GM12878 (cell line): ENCODE measurements around the gene ELOA. TPM values are rescaled to one million over a fixed set of nuclear protein-coding genes. Genes with fewer than 3 reads are reported as not detected.

Experiments used
- ATAC-seq: fragments of 200-7000 bp; cut with Tn5 transposase; 3 replicates; pipeline ENCODE4 v1.9.1; 2020; ENCODE audit warnings: mild to moderate bottlenecking, moderate library complexity
- BruUV-seq: library from RNA; stranded (reverse); fragments of 400-500 nt; replicated peaks from 2 replicates; lab custom pipeline; 2021; lab: Mats Ljungman, UMichigan
- CTCF ChIA-PET: fragments of 300-600 bp; sonication (Branson Sonifier 250); formaldehyde crosslinking; extraction: SDS; loops from one replicate; lab custom pipeline; 2021; ENCODE audit warnings: inconsistent platforms; lab: Yijun Ruan, JAX
- POLR2A ChIA-PET: fragments of 350-600 bp; formaldehyde crosslinking; extraction: SDS; loops from one replicate; lab custom pipeline; 2021; ENCODE audit warnings: inconsistent platforms; lab: Charles Lee
- RAD21 ChIA-PET: fragments of 300-600 bp; sonication (Branson Sonifier 250); formaldehyde crosslinking; loops from one replicate; lab custom pipeline; 2023; ENCODE audit warnings: antibody characterized with exemption; ENCODE audit not compliant: unreplicated experiment; lab: Charles Lee
- SMC1A ChIA-PET: fragments of 300-600 bp; sonication (Branson Sonifier 250); formaldehyde crosslinking; loops from one replicate; lab custom pipeline; 2023; ENCODE audit not compliant: unreplicated experiment, uncharacterized antibody; lab: Charles Lee
- DNase-seq: peaks from one replicate; pipeline ENCODE4 v3.0.0-alpha.2; 2011; ENCODE audit warnings: low read depth, low spot score
- FAIRE-seq: peaks from 3 replicates; lab custom pipeline; 2011; peaks lifted over from hg19 to GRCh38; lab: Jason Lieb, UNC
- H2AFZ ChIP-seq: 2 replicates; pipeline ENCODE4 v1.6.0; 2011; ENCODE audit warnings: low read depth, low read length, control low read depth; ENCODE audit not compliant: control insufficient read depth
- H3K27ac ChIP-seq: 2 replicates; pipeline ENCODE4 v1.5.1; 2011; ENCODE audit warnings: control low read depth; ENCODE audit not compliant: control insufficient read depth, insufficient read depth
- H3K27me3 ChIP-seq, 2 experiments: replicated peaks in 1 of 2; 2 replicates each; pipeline versions ENCODE4 v1.6.0 to v1.6.1; 2011; ENCODE audit warnings: low read length in 1 of 2; ENCODE audit not compliant: control insufficient read depth in 2 of 2, insufficient read depth in 2 of 2
- H3K36me3 ChIP-seq, 2 experiments: 2 replicates each; pipeline ENCODE4 v1.5.1; 2011; ENCODE audit warnings: low read length in 1 of 2; ENCODE audit not compliant: control insufficient read depth in 2 of 2, insufficient read depth in 2 of 2
- H3K4me1 ChIP-seq: 2 replicates; pipeline ENCODE4 v1.6.1; 2011; ENCODE audit warnings: mild to moderate bottlenecking, low read length, moderate library complexity, mixed read lengths; ENCODE audit not compliant: control insufficient read depth, insufficient read depth
- H3K4me2 ChIP-seq: 2 replicates; pipeline ENCODE4 v1.6.0; 2011; ENCODE audit warnings: control low read depth; ENCODE audit not compliant: control insufficient read depth, insufficient read depth
- H3K4me3 ChIP-seq: fragments of 200-600 bp; sonication (generic); 2 replicates; pipeline ENCODE4 v1.5.1; 2016
- H3K79me2 ChIP-seq: 2 replicates; pipeline ENCODE4 v1.6.0; 2011; ENCODE audit warnings: low read length; ENCODE audit not compliant: control insufficient read depth, insufficient read depth
- H3K9ac ChIP-seq: 2 replicates; pipeline ENCODE4 v1.8.0; 2011; ENCODE audit warnings: low read length, control low read depth, mixed read lengths; ENCODE audit not compliant: control insufficient read depth, insufficient read depth
- H3K9me3 ChIP-seq: replicated peaks from 3 replicates; pipeline ENCODE4 v1.5.1; 2011; ENCODE audit warnings: mild to moderate bottlenecking, low read length; ENCODE audit not compliant: control insufficient read depth, insufficient read depth
- H4K20me1 ChIP-seq: 2 replicates; pipeline ENCODE4 v1.6.0; 2011; ENCODE audit not compliant: control insufficient read depth, insufficient read depth
- CTCF ChIP-seq, 3 experiments: IDR thresholded peaks in 2 of 3; conservative IDR thresholded peaks in 1 of 3; 2 replicates each; pipeline ENCODE4 v1.5.1; 2011; ENCODE audit warnings: low read depth in 3 of 3, low read length in 3 of 3, mild to moderate bottlenecking in 3 of 3, control low read depth in 2 of 3, moderate library complexity in 2 of 3, inconsistent platforms in 1 of 3, mixed read lengths in 1 of 3; ENCODE audit not compliant: control insufficient read depth in 2 of 3, insufficient read depth in 1 of 3; ENCODE audit errors: extremely low read depth in 1 of 3
- IRF4 ChIP-seq: IDR thresholded peaks from 2 replicates; pipeline ENCODE4 v1.6.1; 2011; ENCODE audit warnings: low read depth, low read length
- MEF2B ChIP-seq: fragments of 450-650 bp; IDR thresholded peaks from 2 replicates; pipeline ENCODE4 v1.6.1; 2018; ENCODE audit warnings: mild to moderate bottlenecking, moderate library complexity; ENCODE audit not compliant: partially characterized antibody, poor library complexity, severe bottlenecking
- PAX5 ChIP-seq: IDR thresholded peaks from 2 replicates; pipeline ENCODE4 v1.6.1; 2011; ENCODE audit warnings: low read depth, low read length, borderline replicate concordance
- POLR2AphosphoS5 ChIP-seq: IDR thresholded peaks from 2 replicates; pipeline ENCODE4 v1.6.1; 2011; ENCODE audit warnings: mild to moderate bottlenecking, low read length, inconsistent platforms
- RAD21 ChIP-seq: IDR thresholded peaks from 2 replicates; pipeline ENCODE4 v1.6.1; 2011; ENCODE audit warnings: mild to moderate bottlenecking, low read depth, low read length, moderate library complexity; ENCODE audit not compliant: insufficient read depth
- SMARCA5 ChIP-seq: fragments of 450-650 bp; IDR thresholded peaks from 2 replicates; pipeline ENCODE4 v1.6.1; 2017; ENCODE audit warnings: mild to moderate bottlenecking
- SMC3 ChIP-seq: IDR thresholded peaks from 2 replicates; pipeline ENCODE4 v1.6.1; 2011; ENCODE audit warnings: low read length, improper control_type of control experiment, borderline replicate concordance
- YY1 ChIP-seq: IDR thresholded peaks from 2 replicates; pipeline ENCODE4 v1.6.1; 2011; ENCODE audit warnings: low read depth, mild to moderate bottlenecking, low read length
- ZNF274 ChIP-seq: IDR thresholded peaks from one replicate; pipeline ENCODE4 v1.8.0; 2011; ENCODE audit not compliant: insufficient read length, insufficient read depth
- WGBS: methylation state at CpG from one replicate; pipeline ENCODE4 v1.1.6; 2016; ENCODE audit warnings: low lambda C conversion rate; ENCODE audit not compliant: insufficient replicate concordance, insufficient coverage; ENCODE audit errors: missing lambda C conversion rate; 5-methylcytosine and 5-hydroxymethylcytosine counted together
- in situ Hi-C: fragments of 300-500 bp; cut with MboI; formaldehyde crosslinking; loops from 9 replicates; pipeline ENCODE4 v1.14.3; 2018; ENCODE audit warnings: mixed read lengths
- intact Hi-C: fragments of 100-400 bp; cut with micrococcal nuclease; formaldehyde crosslinking; loops from one replicate; pipeline ENCODE4 v1.14.2; 2022; ENCODE audit not compliant: unreplicated experiment
- polyA plus RNA-seq, 11 experiments: library from polyadenylated mRNA; depleted of rRNA in 4 of 11; unstranded in 6 of 11; stranded (reverse) in 5 of 11; fragments of >200 nt; fragmentation: Nextera tagmentation in 4 of 11; fragmentation: Illumina TruSeq in 1 of 11; extraction: Ambion mirVana in 4 of 11; extraction: Trizol in 1 of 11; gene quantifications; 1 replicate in 1 of 11; 2 replicates in 10 of 11; pipeline versions ENCODE4 v1.2.1 to v1.2.3, GENCODE V29; 2011 to 2016; ENCODE audit warnings: inconsistent platforms in 2 of 11, missing spikeins in 2 of 11, low read depth in 1 of 11
- total RNA-seq, 4 experiments: library from RNA; depleted of rRNA in 3 of 4; stranded (reverse); fragments of >200 nt in 3 of 4; fragmentation: Illumina TruSeq in 1 of 4; extraction: Trizol in 1 of 4; gene quantifications; 2 replicates each; pipeline versions ENCODE4 v1.2.1 to v1.2.3, GENCODE V29; 2013 to 2021

Gene ELOA
- total and polyA plus RNA-seq, 10 of the 15 experiments (the other 5 are each of a cell fraction or from before 2014, with no cell fraction given), result 20.1 to 63.6 (median 39.8) TPM

GRCh38 chr1:23748016-23748415 lies 4.7 kb downstream of the ELOA start:
- no peak for FAIRE-seq

GRCh38 chr1:23751050-23751814 lies 8.0 kb downstream of the ELOA start:
- H3K79me2 ChIP-seq, result peaks cover 47% of the 10 kb centered on the region
- peak; percentile 97 for ATAC-seq
- FAIRE-seq, result no peak
- TF ChIP-seq SMARCA5 (no peak), MEF2B (peak; percentile 10), CTCF (IDR thresholded peaks at IDR 0.05 in 2 of 3, conservative IDR thresholded peaks at IDR 0.05 in 1 of 3; ENCODE audit: control insufficient read depth in 2 of 3, extremely low read depth in 1 of 3, insufficient read depth in 1 of 3, low read depth in 3 of 3, low read length in 3 of 3) (peak; percentile 79 to 86 (median 84)), YY1 (peak; percentile 48; the same call in 1 of the 2 replicates), SMC3 (peak; percentile 77; the same call in 1 of the 2 replicates), ZNF274 (no peak), RAD21 (peak; percentile 93)

More at GRCh38 chr1:23748016-23748415, 4.7 kb downstream of the ELOA start:
- H3K4me3 ChIP-seq, result no peak overlapping the region
- in situ Hi-C loops (loop anchor here (5.0 kb wide), 1 partner anchor 56 kb away; the partner anchor contains the start of gene RPL11), intact Hi-C loops (no loop called here)
- peaks cover 4% of the 10 kb centered on the region for H4K20me1 ChIP-seq
- ChIA-PET SMC1A (interaction anchor here (0.7 to 8.2 kb wide), 9 partner anchors 11 to 251 kb away, joined by 3 to 137 read pairs (median 5); partner anchors contain the start of gene RPL11), RAD21 (interaction anchor here (0.7 to 6.6 kb wide), 6 partner anchors 10 to 111 kb away, joined by 3 to 48 read pairs (median 3); partner anchors contain the start of gene RPL11), CTCF (interaction anchor here (0.9 to 11.3 kb wide), 7 partner anchors 20 to 203 kb away, joined by 3 to 155 read pairs (median 8); partner anchors contain the start of genes ID3 and RPL11), POLR2A (interaction anchor here (1.2 to 1.7 kb wide), 2 partner anchors 25 to 56 kb away, joined by 3 to 12 read pairs; partner anchors contain the start of gene RPL11)
- H2AFZ ChIP-seq, result no peak overlapping the region
- no peaks in the 10 kb centered on the region for H3K9me3 ChIP-seq
- H3K4me1 ChIP-seq, result peaks cover 3% of the 10 kb centered on the region; the same call in 1 of the 2 replicates
- H3K36me3 ChIP-seq, result peaks cover 17 to 21% of the 10 kb centered on the region in 2 experiments
- no TSS peak for BruUV-seq
- peak overlapping the region; percentile 36; the same call in 1 of the 2 replicates for H3K27ac ChIP-seq
- whole genome bisulfite sequencing, result 43% methylated on average over 3 of the region's 3 CpGs
- DNase-seq, result no peak
- no peak overlapping the region for H3K9ac ChIP-seq
- H3K27me3 ChIP-seq, result no peaks in the 10 kb centered on the region
- peaks cover 77% of the 10 kb centered on the region for H3K79me2 ChIP-seq
- H3K4me2 ChIP-seq, result peak overlapping the region; percentile 28; the same call in 1 of the 2 replicates
- ATAC-seq, result no peak
- TF ChIP-seq PAX5 (no peak), IRF4 (no peak), POLR2AphosphoS5 (0 out of 2 replicates have a peak, but pooled peaks have one; percentile 21)

More at GRCh38 chr1:23751050-23751814, 8.0 kb downstream of the ELOA start:
- DNase-seq, result no peak
- Histone ChIP-seq H3K36me3 (peaks cover 33 to 47% of the 10 kb centered on the region in 2 experiments), H3K4me2 (no peak overlapping the region), H4K20me1 (peaks cover 4% of the 10 kb centered on the region), H3K27me3 (no peaks in the 10 kb centered on the region), H3K27ac (no peak overlapping the region), H3K4me1 (no peaks in the 10 kb centered on the region), H2AFZ (no peak overlapping the region), H3K4me3 (no peak overlapping the region), H3K9ac (0 out of 2 replicates have a peak overlapping the region, but pooled peaks have one; percentile 9), H3K9me3 (no peaks in the 10 kb centered on the region)
- intact Hi-C loops (loop anchor here (2.0 kb wide), 2 partner anchors 114 to 206 kb away; no protein-coding TSS in a partner anchor), in situ Hi-C loops (loop anchor here (5.0 kb wide), 1 partner anchor 204 kb away; no protein-coding TSS in a partner anchor)
- RAD21 ChIA-PET, result interaction anchor here (0.6 to 1.7 kb wide), 5 partner anchors 28 to 255 kb away, joined by 3 to 5 read pairs (median 3); no protein-coding TSS in a partner anchor
- CTCF ChIA-PET, result interaction anchor here (0.6 to 11.3 kb wide), 18 partner anchors 8 to 212 kb away, joined by 3 to 155 read pairs (median 4); partner anchors contain the start of genes ELOA and RPL11
- POLR2A ChIA-PET, result interaction anchor here (1.5 kb wide), 1 partner anchor 114 kb away, joined by 3 read pairs; no protein-coding TSS in a partner anchor
- BruUV-seq, result TSS peak; percentile 32
- 23% methylated on average over 11 of the region's 11 CpGs for WGBS
- SMC1A ChIA-PET, result interaction anchor here (0.6 to 1.6 kb wide), 12 partner anchors 17 to 254 kb away, joined by 3 to 6 read pairs (median 3); partner anchors contain the start of gene RPL11
